Smooth muscle cell of the coronary artery (primary cell): ENCODE results near the gene HPS1. TPM values are rescaled to one million over a fixed set of nuclear protein-coding genes. Genes with fewer than 3 reads are reported as not detected.

Experiments
- total RNA-seq: library from RNA; depleted of rRNA; stranded (reverse); fragments of >200 nt; gene quantifications from 2 replicates; pipeline ENCODE4 v1.2.3, GENCODE V29; 2014; ENCODE audit warnings: low replicate concordance

The HPS1 gene
- total RNA-seq: 18.6 and 31.1 TPM in 2 replicates

GRCh38 chr10:98446661-98447221 lies at the start of gene HPS1:
HPS1 (minus strand) TSS chr10:98446935; CDS start chr10:98443240, 3,695 bp downstream.

GRCh38 chr10:98414932-98415730 lies 31.6 kb downstream of the HPS1 start, which contains the start of gene PYROXD2:
PYROXD2 (minus strand) TSS chr10:98415182; CDS start chr10:98415135, 47 bp downstream.

Other genes with a start within 250 kb of the HPS1 start
- 18.6 and 122 TPM in 2 replicates for gene LOXL4, start 178.7 kb downstream of the HPS1 start, total RNA-seq
- 7.3 and 16.7 TPM in 2 replicates for gene PYROXD2, start 31.8 kb downstream of the HPS1 start, total RNA-seq